ENCODE measurements around the gene CHD9NB.

CHD9NB gene

GRCh38 chr16:53022374-53022773 is 30.3 kb downstream of the CHD9NB start:
- DNase-seq = no peak

DNA sequence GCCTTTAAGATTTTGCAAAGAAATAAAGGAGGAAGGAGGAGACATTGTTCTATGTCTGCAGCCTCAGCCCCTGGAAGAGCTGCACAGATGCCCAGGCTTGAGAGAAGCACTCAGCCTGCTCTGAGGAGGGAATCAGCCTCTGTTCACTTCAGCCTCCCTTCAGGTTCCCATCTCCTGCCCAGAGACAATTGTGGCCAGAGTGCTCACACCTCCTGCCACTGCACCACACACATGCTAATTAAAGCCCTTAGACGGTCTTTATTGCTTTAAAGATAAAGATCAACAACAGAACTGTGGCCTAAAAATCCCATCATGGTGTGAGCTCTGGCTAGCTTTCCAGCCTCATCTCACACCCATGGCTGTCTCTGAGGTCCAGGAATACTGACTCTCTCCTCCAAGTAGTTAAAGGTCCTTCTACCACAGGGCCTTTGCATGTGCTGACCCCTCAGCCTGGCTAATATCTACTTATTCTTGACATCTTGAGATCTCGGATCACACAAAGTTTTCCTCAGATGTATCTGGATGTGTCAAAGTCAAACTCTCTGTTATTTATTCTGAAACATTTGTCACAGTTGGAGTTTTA is 33.8 kb downstream of the CHD9NB start:
- DNase-seq = no peak

- no peak for DNase-seq
Measured at GRCh38 chr16:53014287-53014686, 38.4 kb downstream of the CHD9NB start.

DNA sequence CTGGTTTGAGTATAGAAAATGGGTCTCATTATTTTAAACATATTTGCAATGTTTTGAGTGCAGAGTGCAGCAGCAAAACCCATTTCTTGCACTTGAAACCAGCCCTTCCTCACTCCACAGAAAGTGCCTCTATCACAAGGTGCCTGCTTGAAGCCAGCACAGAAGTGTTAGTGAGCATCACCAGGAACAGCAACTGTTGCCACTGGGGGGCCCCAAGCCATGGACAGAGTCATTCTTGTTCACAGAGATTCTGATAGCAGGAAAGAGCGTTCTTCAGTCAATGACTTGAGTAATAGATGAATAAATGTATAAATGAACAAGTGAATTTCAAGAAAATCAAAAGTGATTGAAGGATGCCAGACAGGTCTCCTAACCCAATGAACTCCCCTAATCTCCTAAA is 45.6 kb downstream of the CHD9NB start:
- DNase-seq = no peak

- DNase-seq = no peak
Measured at GRCh38 chr16:52997922-52998321, 54.8 kb downstream of the CHD9NB start.

- DNase-seq = no peak
Measured at GRCh38 chr16:52994942-52995341, 57.8 kb downstream of the CHD9NB start.

DNA sequence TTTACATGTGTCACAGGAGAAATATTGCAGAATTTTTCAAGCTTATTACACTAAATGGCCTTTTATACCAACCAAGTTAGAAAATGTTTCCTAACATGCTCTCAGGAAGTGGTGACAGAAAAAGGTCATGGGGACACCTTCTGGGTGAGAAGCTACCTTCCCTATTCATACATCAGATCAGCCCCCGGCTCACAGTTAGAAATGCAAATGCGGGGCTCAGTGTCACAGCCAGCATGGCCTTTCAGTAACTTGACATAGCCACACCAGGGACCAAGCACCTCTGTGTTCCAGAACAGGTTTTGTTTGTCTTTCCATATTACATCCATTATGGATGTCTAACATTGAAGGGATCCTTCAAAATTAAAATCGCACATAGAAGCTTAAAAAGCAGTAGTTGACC is 59.5 kb downstream of the CHD9NB start:
- DNase-seq = no peak

- DNase-seq = no peak
Measured at GRCh38 chr16:52991572-52991971, 61.1 kb downstream of the CHD9NB start.
